A549 (cell line): Measurements from ENCODE around the gene LAMC1. TPM values are rescaled to one million over a fixed set of nuclear protein-coding genes. Genes with fewer than 3 reads are reported as not detected.

Experiments
- ATAC-seq, 2 experiments: fragments of 200-7000 bp in 1 of 2; fragments of >200 bp in 1 of 2; cut with Nextera tagmentation in 1 of 2; cut with Tn5 transposase in 1 of 2; 3 replicates each; pipeline versions ENCODE4 v1.8.0 to v1.9.1; 2018 to 2020; ENCODE audit warnings: mild to moderate bottlenecking in 1 of 2, moderate library complexity in 1 of 2
- CTCF ChIA-PET: fragments of 300-600 bp; sonication (Branson Sonifier 250); formaldehyde crosslinking; extraction: SDS; loops from one replicate; lab custom pipeline; 2021; ENCODE audit warnings: antibody characterized with exemption, inconsistent platforms; lab: Yijun Ruan, JAX
- POLR2A ChIA-PET: fragments of 350-600 bp; formaldehyde crosslinking; extraction: SDS; loops from one replicate; lab custom pipeline; 2021; ENCODE audit warnings: antibody characterized with exemption, inconsistent platforms; lab: Yijun Ruan, JAX
- DNase-seq, 2 experiments: peaks; one replicate each; pipeline versions ENCODE4 v3.0.0 to v3.0.0-alpha.2; 2011 to 2016; ENCODE audit warnings: low read depth in 1 of 2, low spot score in 1 of 2
- FAIRE-seq: peaks from 2 replicates; lab custom pipeline; 2011; peaks lifted over from hg19 to GRCh38; lab: Jason Lieb, UNC
- H3K27ac ChIP-seq, 2 experiments: fragments of >200 bp; sonication (Bioruptor Twin); formaldehyde crosslinking; 3 replicates each; pipeline ENCODE4 v1.5.1; 2016 to 2017
- H3K4me1 ChIP-seq: fragments of >200 bp; sonication (Bioruptor Twin); formaldehyde crosslinking; 3 replicates; pipeline ENCODE4 v1.6.1; 2016
- H3K4me2 ChIP-seq: fragments of >200 bp; sonication (Bioruptor Twin); formaldehyde crosslinking; 3 replicates; pipeline ENCODE4 v1.6.1; 2016
- H3K4me3 ChIP-seq: fragments of >200 bp; sonication (Bioruptor Twin); formaldehyde crosslinking; 3 replicates; pipeline ENCODE4 v1.5.1; 2016
- H3K9me3 ChIP-seq: fragments of >200 bp; sonication (Bioruptor Twin); formaldehyde crosslinking; 3 replicates; pipeline ENCODE4 v1.6.1; 2016
- CHD2 ChIP-seq: fragments of 150-350 bp; IDR thresholded peaks from 2 replicates; pipeline ENCODE4 v1.6.1; 2014; ENCODE audit warnings: low read length; ENCODE audit not compliant: partially characterized antibody
- EHF ChIP-seq: fragments of 250-450 bp; sonication (Bioruptor Pico); IDR thresholded peaks from 2 replicates; pipeline ENCODE4 v1.5.0; 2020; ENCODE audit warnings: mild to moderate bottlenecking
- ELK1 ChIP-seq: fragments of 150-350 bp; IDR thresholded peaks from 2 replicates; pipeline ENCODE4 v1.6.1; 2014; ENCODE audit warnings: low read depth, mild to moderate bottlenecking, low read length
- ESRRA ChIP-seq: fragments of 150-350 bp; IDR thresholded peaks from 2 replicates; pipeline ENCODE4 v1.6.1; 2014; ENCODE audit warnings: mild to moderate bottlenecking, low read length, borderline replicate concordance
- FOSB ChIP-seq: fragments of 250-450 bp; sonication (Bioruptor Pico); IDR thresholded peaks from 2 replicates; pipeline ENCODE4 v1.5.0; 2020; ENCODE audit warnings: mild to moderate bottlenecking, moderate library complexity
- FOXS1 ChIP-seq: fragments of 250-450 bp; sonication (Bioruptor Pico); IDR thresholded peaks from 2 replicates; pipeline ENCODE4 v1.5.0; 2020; ENCODE audit warnings: mild to moderate bottlenecking, moderate library complexity
- HMGXB4 ChIP-seq: fragments of 250-450 bp; sonication (Bioruptor Pico); IDR thresholded peaks from 2 replicates; pipeline ENCODE4 v1.5.0; 2021; ENCODE audit warnings: mild to moderate bottlenecking, moderate library complexity, borderline replicate concordance
- HOXA7 ChIP-seq: fragments of 250-450 bp; sonication (Bioruptor Pico); IDR thresholded peaks from 2 replicates; pipeline ENCODE4 v1.5.0; 2020; ENCODE audit warnings: mild to moderate bottlenecking, moderate library complexity
- JUN ChIP-seq, 2 experiments: fragments of >200 bp; sonication (Bioruptor Twin); formaldehyde crosslinking; IDR thresholded peaks; 2 replicates in 1 of 2; 3 replicates in 1 of 2; pipeline ENCODE4 v1.6.1; 2016 to 2017
- MYC ChIP-seq: IDR thresholded peaks from 2 replicates; pipeline ENCODE4 v1.6.1; 2012; ENCODE audit warnings: mild to moderate bottlenecking, inconsistent platforms, low read length, improper control_type of control experiment, borderline replicate concordance
- PBX3 ChIP-seq: IDR thresholded peaks from 2 replicates; pipeline ENCODE4 v1.6.1; 2012
- RAD21 ChIP-seq, 2 experiments: fragments of >200 bp in 1 of 2; sonication (Bioruptor Twin) in 1 of 2; formaldehyde crosslinking in 1 of 2; IDR thresholded peaks in 1 of 2; conservative IDR thresholded peaks in 1 of 2; 2 replicates in 1 of 2; 3 replicates in 1 of 2; pipeline ENCODE4 v1.6.1; 2012 to 2018; ENCODE audit warnings: inconsistent platforms in 1 of 2
- RARB ChIP-seq: fragments of 250-450 bp; sonication (Bioruptor Pico); IDR thresholded peaks from 2 replicates; pipeline ENCODE4 v1.8.0; 2021; ENCODE audit warnings: mild to moderate bottlenecking, moderate library complexity
- RCOR1 ChIP-seq: fragments of 150-350 bp; IDR thresholded peaks from 2 replicates; pipeline ENCODE4 v1.6.1; 2014; ENCODE audit warnings: antibody characterized with exemption, low read length, low read depth
- RFX5 ChIP-seq: fragments of 450-650 bp; IDR thresholded peaks from 2 replicates; pipeline ENCODE4 v1.7.1; 2014; ENCODE audit warnings: antibody characterized with exemption, mild to moderate bottlenecking, moderate library complexity
- RNF2 ChIP-seq: fragments of 200-600 bp; sonication (generic); IDR thresholded peaks from 2 replicates; pipeline ENCODE4 v1.6.1; 2016; ENCODE audit warnings: low read depth, mild to moderate bottlenecking, antibody characterized with exemption, moderate library complexity, borderline replicate concordance
- ZC3H11A ChIP-seq: fragments of 450-650 bp; IDR thresholded peaks from 2 replicates; pipeline ENCODE4 v1.6.1; 2014; ENCODE audit warnings: antibody characterized with exemption, mild to moderate bottlenecking
- WGBS: methylation state at CpG from one replicate; pipeline ENCODE4 v1.1.6; 2017; ENCODE audit errors: missing lambda C conversion rate; 5-methylcytosine and 5-hydroxymethylcytosine counted together
- polyA plus RNA-seq, 4 experiments: library from polyadenylated mRNA; depleted of rRNA in 3 of 4; stranded (reverse); fragments of >200 nt; fragmentation: RNase III in 1 of 4; extraction: RNeasy Plus Mini Kit Qiagen cat#74134 plus additional on column Dnase treatment in 1 of 4; gene quantifications; 2 replicates in 3 of 4; 3 replicates in 1 of 4; pipeline ENCODE4 v1.2.3, GENCODE V29; 2011 to 2017

Gene LAMC1
- polyA plus RNA-seq, 2 of the 4 experiments (the other 2 are of a cell fraction), result 93.7 to 152 TPM

GRCh38 chr1:183040547-183040971 lies 17.3 kb downstream of the LAMC1 start:
- POLR2A ChIA-PET, result no interaction called here
- TF ChIP-seq CHD2 (no peak), RAD21 (conservative IDR thresholded peaks at IDR 0.05 in 1 of 2, IDR thresholded peaks at IDR 0.05 in 1 of 2) (no peak), EHF (CRISPR knock-in tag) (no peak), HMGXB4 (no peak), RNF2 (no peak), ESRRA (no peak), MYC (no peak), FOXS1 (no peak), ELK1 (no peak)
- no peak overlapping the region for H3K4me3 ChIP-seq
- peaks cover 77% of the 10 kb centered on the region for H3K4me1 ChIP-seq
- 79% methylated on average over 2 of the region's 2 CpGs for WGBS
- no peak for FAIRE-seq
- CTCF ChIA-PET, result interaction anchor here (0.6 kb wide), 1 partner anchor 16 kb away, joined by 3 read pairs; no protein-coding TSS in a partner anchor
- H3K9me3 ChIP-seq, result no peaks in the 10 kb centered on the region
- H3K4me2 ChIP-seq, result peak overlapping the region; percentile 13; the same call in 1 of the 3 replicates
- no peak for ATAC-seq
- DNase-seq, result no peak
- H3K27ac ChIP-seq, result no peak overlapping the region

GRCh38 chr1:183043254-183043653 lies 20.0 kb downstream of the LAMC1 start:
- no peak for ATAC-seq
- TF ChIP-seq RCOR1 (no peak), PBX3 (no peak), FOSB (CRISPR knock-in tag) (no peak), MYC (no peak), HOXA7 (CRISPR knock-in tag) (no peak), ZC3H11A (no peak), RARB (CRISPR knock-in tag) (no peak), RFX5 (no peak), JUN (IDR thresholded peaks at IDR 0.05) (no peak), RAD21 (conservative IDR thresholded peaks at IDR 0.05 in 1 of 2, IDR thresholded peaks at IDR 0.05 in 1 of 2) (no peak)
- Histone ChIP-seq H3K9me3 (no peaks in the 10 kb centered on the region), H3K4me3 (no peak overlapping the region), H3K4me1 (peaks cover 91% of the 10 kb centered on the region), H3K27ac (no peak overlapping the region; a peak in 1 of 6 replicates), H3K4me2 (peak overlapping the region; percentile 91)
- DNase-seq, result no peak
- FAIRE-seq, result no peak
- WGBS, result 83% methylated on average over 3 of the region's 3 CpGs
- CTCF ChIA-PET, result interaction anchor here (0.6 to 1.3 kb wide), 2 partner anchors 19 to 41 kb away, joined by 3 to 4 read pairs; no protein-coding TSS in a partner anchor
- POLR2A ChIA-PET, result no interaction called here
